Measurements from ENCODE around the gene PROK2. TPM values are rescaled to one million over a fixed set of nuclear protein-coding genes. Genes with fewer than 3 reads are reported as not detected.

Gene PROK2
- total RNA-seq, 3 donors from 2014 or later (not counting 1 experiment from before 2014, with no cell fraction given): 0.54 to 8.7 TPM; not detected in 1

GRCh38 chr3:71753701-71754609 is 31.0 kb downstream of the PROK2 start, which contains the start of gene GPR27:
Gene GPR27 (plus strand): TSS chr3:71753855. CDS start chr3:71754050, 195 bp downstream.
- ATAC-seq (peak; percentile 46 to 52 (median 48)), DNase-seq (peak in 1 of 2 donors; percentile 45)
- no peaks in the 10 kb centered on the region for H3K36me3 Mint-ChIP-seq
- Histone ChIP-seq H3K36me3 (ENCODE audit: control insufficient read depth, insufficient read depth, low read length) (no peaks in the 10 kb centered on the region), H3K9me3 (ENCODE audit: control insufficient read depth, insufficient read depth, low read length) (no peaks in the 10 kb centered on the region), H3K4me3 (ENCODE audit: low read length) (no peak within 1 kb of the TSS), H3K27me3 (ENCODE audit: control insufficient read depth, insufficient read depth, low read length) (peaks cover 15% of the 10 kb centered on the region), H3K4me1 (ENCODE audit: control insufficient read depth, insufficient read depth, low read length) (peaks cover 4% of the 10 kb centered on the region), H3K27ac (ENCODE audit: low read length) (no peak within 1 kb of the TSS)
- peaks cover 51 to 60% of the 10 kb centered on the region in 2 donors for H3K27me3 Mint-ChIP-seq (ENCODE audit: low read depth in 2 of 2)
- H3K4me1 Mint-ChIP-seq: no peaks in the 10 kb centered on the region
- no peaks in the 10 kb centered on the region for H3K9me3 Mint-ChIP-seq
- peak within 1 kb of the TSS; percentile 70 for H3K4me3 Mint-ChIP-seq
- under 1% methylated on average over 131 of the region's 131 CpGs for WGBS (ENCODE audit: insufficient coverage)
- no peak within 1 kb of the TSS for H3K27ac Mint-ChIP-seq
- TF ChIP-seq CTCF (IDR thresholded peaks at IDR 0.05): no peak
- intact Hi-C loops (cut with micrococcal nuclease): no loop called here

GRCh38 chr3:71752831-71753700 is 31.9 kb downstream of the PROK2 start:
- peak in 1 of 3 donors; percentile 8 for ATAC-seq
- Histone ChIP-seq H3K27ac (ENCODE audit: low read length) (no peak overlapping the region), H3K9me3 (ENCODE audit: control insufficient read depth, insufficient read depth, low read length) (no peaks in the 10 kb centered on the region), H3K27me3 (ENCODE audit: control insufficient read depth, insufficient read depth, low read length) (peaks cover 15% of the 10 kb centered on the region), H3K4me1 (ENCODE audit: control insufficient read depth, insufficient read depth, low read length) (peaks cover 4% of the 10 kb centered on the region), H3K4me3 (ENCODE audit: low read length) (no peak overlapping the region), H3K36me3 (ENCODE audit: control insufficient read depth, insufficient read depth, low read length) (no peaks in the 10 kb centered on the region)
- DNase-seq: peak in 1 of 2 donors; percentile 12
- no peaks in the 10 kb centered on the region for H3K36me3 Mint-ChIP-seq
- no peaks in the 10 kb centered on the region for H3K9me3 Mint-ChIP-seq
- H3K27me3 Mint-ChIP-seq (ENCODE audit: low read depth in 2 of 2): peaks cover 53 to 69% of the 10 kb centered on the region in 2 donors
- no peak overlapping the region for H3K27ac Mint-ChIP-seq
- H3K4me1 Mint-ChIP-seq: no peaks in the 10 kb centered on the region
- TF ChIP-seq CTCF (IDR thresholded peaks at IDR 0.05): no peak
- intact Hi-C loops (cut with micrococcal nuclease): no loop called here
- peak overlapping the region; percentile 70 for H3K4me3 Mint-ChIP-seq
- 10% methylated on average over 67 of the region's 68 CpGs for WGBS (ENCODE audit: insufficient coverage)

GRCh38 chr3:71751602-71752001 is 33.3 kb downstream of the PROK2 start:
- no peak overlapping the region for H3K27ac ChIP-seq (ENCODE audit: low read length)
- TF ChIP-seq CTCF (IDR thresholded peaks at IDR 0.05): no peak
- no peak for ATAC-seq
- H3K9me3 ChIP-seq (ENCODE audit: control insufficient read depth, insufficient read depth, low read length): no peaks in the 10 kb centered on the region
- no peaks in the 10 kb centered on the region for H3K36me3 ChIP-seq (ENCODE audit: control insufficient read depth, insufficient read depth, low read length)
- H3K27ac Mint-ChIP-seq: no peak overlapping the region
- H3K4me1 ChIP-seq (ENCODE audit: control insufficient read depth, insufficient read depth, low read length): peaks cover 4% of the 10 kb centered on the region
- no peaks in the 10 kb centered on the region for H3K9me3 Mint-ChIP-seq
- DNase-seq: no peak
- no peak overlapping the region for H3K4me3 ChIP-seq (ENCODE audit: low read length)
- WGBS (ENCODE audit: insufficient coverage): 93% methylated on average over 4 of the region's 4 CpGs
- peaks cover 45 to 61% of the 10 kb centered on the region in 2 donors for H3K27me3 Mint-ChIP-seq (ENCODE audit: low read depth in 2 of 2)
- H3K4me1 Mint-ChIP-seq: no peaks in the 10 kb centered on the region
- H3K4me3 Mint-ChIP-seq: no peak overlapping the region
- peaks cover 15% of the 10 kb centered on the region for H3K27me3 ChIP-seq (ENCODE audit: control insufficient read depth, insufficient read depth, low read length)
- H3K36me3 Mint-ChIP-seq: no peaks in the 10 kb centered on the region
- intact Hi-C loops (cut with micrococcal nuclease): no loop called here
